ENCODE data around the gene TXN.

DNA sequence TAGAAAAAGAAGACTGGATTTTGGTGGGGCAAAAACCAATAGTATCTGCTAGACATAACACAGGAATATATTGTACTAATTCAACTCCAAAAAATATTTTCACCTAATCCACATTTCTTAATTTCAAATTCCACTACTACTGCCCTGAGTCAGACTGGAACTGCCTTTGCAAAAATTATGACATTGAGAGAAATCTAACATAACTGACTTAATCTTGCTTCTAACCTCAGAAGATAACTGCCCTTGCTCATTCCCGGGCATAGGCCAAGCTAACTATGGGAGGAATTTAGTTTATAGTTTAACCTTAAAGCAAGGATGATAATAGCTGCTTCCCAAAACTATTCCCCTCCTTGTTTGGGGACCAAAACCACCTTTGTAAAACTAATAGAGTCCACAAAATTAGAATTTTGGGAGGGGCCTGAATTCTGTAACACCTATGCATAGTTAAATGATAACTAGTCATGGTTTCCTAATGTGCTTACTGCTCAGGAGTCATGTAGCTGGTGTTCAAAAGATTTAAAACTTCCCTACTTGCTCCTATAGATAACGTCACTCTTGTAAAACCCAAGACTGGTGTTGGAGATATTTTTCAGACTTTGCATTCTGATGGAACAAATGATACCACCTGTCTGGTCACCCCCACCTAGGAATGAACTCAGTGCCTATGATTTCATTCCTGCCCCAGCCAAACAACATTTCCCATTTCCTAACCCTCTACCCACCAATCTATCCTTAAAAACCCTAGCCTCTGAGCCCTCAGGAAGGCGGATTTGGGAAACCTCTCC is 14.1 kb upstream of the TXN start:
- TF ChIP-seq POLR2A (IDR thresholded peaks at IDR 0.05), result no peak
- TF ChIP-seq, protein P1, sequence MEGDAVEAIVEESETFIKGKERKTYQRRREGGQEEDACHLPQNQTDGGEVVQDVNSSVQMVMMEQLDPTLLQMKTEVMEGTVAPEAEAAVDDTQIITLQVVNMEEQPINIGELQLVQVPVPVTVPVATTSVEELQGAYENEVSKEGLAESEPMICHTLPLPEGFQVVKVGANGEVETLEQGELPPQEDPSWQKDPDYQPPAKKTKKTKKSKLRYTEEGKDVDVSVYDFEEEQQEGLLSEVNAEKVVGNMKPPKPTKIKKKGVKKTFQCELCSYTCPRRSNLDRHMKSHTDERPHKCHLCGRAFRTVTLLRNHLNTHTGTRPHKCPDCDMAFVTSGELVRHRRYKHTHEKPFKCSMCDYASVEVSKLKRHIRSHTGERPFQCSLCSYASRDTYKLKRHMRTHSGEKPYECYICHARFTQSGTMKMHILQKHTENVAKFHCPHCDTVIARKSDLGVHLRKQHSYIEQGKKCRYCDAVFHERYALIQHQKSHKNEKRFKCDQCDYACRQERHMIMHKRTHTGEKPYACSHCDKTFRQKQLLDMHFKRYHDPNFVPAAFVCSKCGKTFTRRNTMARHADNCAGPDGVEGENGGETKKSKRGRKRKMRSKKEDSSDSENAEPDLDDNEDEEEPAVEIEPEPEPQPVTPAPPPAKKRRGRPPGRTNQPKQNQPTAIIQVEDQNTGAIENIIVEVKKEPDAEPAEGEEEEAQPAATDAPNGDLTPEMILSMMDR (IDR thresholded peaks at IDR 0.05), result no peak
